Measurements from ENCODE around the gene MAPK14. TPM values are rescaled to one million over a fixed set of nuclear protein-coding genes. Genes with fewer than 3 reads are reported as not detected.
A peak's percentile ranks its signal among the peaks of the same experiment; 100 is the strongest.
"Not testable (repeated sequence)": the region's sequence is repeated elsewhere in the genome, so short reads cannot be mapped to it uniquely, and the experiment has no call there.

Gene MAPK14
- total and polyA plus RNA-seq, 10 of the 15 experiments (the other 5 are each of a cell fraction or from before 2014, with no cell fraction given): 12.5 to 59.5 (median 43.0) TPM

DNA sequence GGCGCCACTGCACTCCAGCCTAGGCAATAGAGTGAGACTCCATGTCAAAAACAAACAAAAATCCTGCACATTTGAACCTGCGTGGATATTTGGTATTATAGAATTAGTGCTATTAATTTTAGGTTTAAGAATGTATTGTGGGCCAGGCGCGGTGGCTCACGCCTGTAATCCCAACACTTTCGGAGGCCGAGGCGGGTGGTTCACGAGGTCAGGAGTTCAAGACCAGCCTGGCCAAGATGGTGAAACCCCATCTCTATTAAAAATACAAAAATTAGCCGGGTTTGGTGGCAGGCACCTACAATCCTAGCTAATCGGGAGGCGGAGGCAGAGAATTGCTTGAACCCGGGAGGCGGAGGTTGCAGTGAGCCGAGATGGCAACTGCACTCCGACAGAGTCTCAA, 101.7 kb downstream of the MAPK14 start:
- DNase-seq (ENCODE audit: low read depth, low spot score); H3K4me2 ChIP-seq (ENCODE audit: control insufficient read depth, insufficient read depth); H3K36me3 ChIP-seq (ENCODE audit: control insufficient read depth in 2 of 2, insufficient read depth in 2 of 2, low read length in 1 of 2); H3K79me2 ChIP-seq (ENCODE audit: control insufficient read depth, insufficient read depth, low read length); H4K20me1 ChIP-seq (ENCODE audit: control insufficient read depth, insufficient read depth); H3K9me3 ChIP-seq (replicated peaks; ENCODE audit: control insufficient read depth, insufficient read depth, low read length); FAIRE-seq; H3K27ac ChIP-seq (ENCODE audit: control insufficient read depth, insufficient read depth); ATAC-seq; in situ Hi-C loops (cut with MboI); H3K9ac ChIP-seq (ENCODE audit: control insufficient read depth, insufficient read depth, low read length); H3K4me3 ChIP-seq; H3K27me3 ChIP-seq (replicated peaks in 1 of 2; ENCODE audit: control insufficient read depth in 2 of 2, insufficient read depth in 2 of 2, low read length in 1 of 2); BruUV-seq (replicated peaks); H2AFZ ChIP-seq (ENCODE audit: control insufficient read depth, low read depth, low read length): not testable (repeated sequence)
- ChIA-PET POLR2A (interaction anchor here (0.8 to 2.7 kb wide), 3 partner anchors 10 to 229 kb away, joined by 3 to 11 read pairs (median 3); no protein-coding TSS in a partner anchor), CTCF (interaction anchor here (1.5 to 4.4 kb wide), 3 partner anchors 8 to 62 kb away, joined by 3 to 25 read pairs (median 7); no protein-coding TSS in a partner anchor), SMC1A (ENCODE audit: uncharacterized antibody, unreplicated experiment) (interaction anchor here (2.8 to 4.7 kb wide), 2 partner anchors 8 to 230 kb away, joined by 20 to 37 read pairs; no protein-coding TSS in a partner anchor), RAD21 (ENCODE audit: unreplicated experiment) (interaction anchor here (0.8 to 1.5 kb wide), 2 partner anchors 8 to 101 kb away, joined by 3 to 6 read pairs; no protein-coding TSS in a partner anchor)
- 90% methylated on average over 16 of the region's 16 CpGs for WGBS (ENCODE audit: insufficient coverage, insufficient replicate concordance, low lambda C conversion rate, missing lambda C conversion rate)
- intact Hi-C loops (cut with micrococcal nuclease; ENCODE audit: unreplicated experiment): loop anchor here (10.0 kb wide), 1 partner anchor 175 kb away; no protein-coding TSS in a partner anchor
- H3K4me1 ChIP-seq (ENCODE audit: control insufficient read depth, insufficient read depth, low read length): peaks cover 27% of the 10 kb centered on the region

DNA sequence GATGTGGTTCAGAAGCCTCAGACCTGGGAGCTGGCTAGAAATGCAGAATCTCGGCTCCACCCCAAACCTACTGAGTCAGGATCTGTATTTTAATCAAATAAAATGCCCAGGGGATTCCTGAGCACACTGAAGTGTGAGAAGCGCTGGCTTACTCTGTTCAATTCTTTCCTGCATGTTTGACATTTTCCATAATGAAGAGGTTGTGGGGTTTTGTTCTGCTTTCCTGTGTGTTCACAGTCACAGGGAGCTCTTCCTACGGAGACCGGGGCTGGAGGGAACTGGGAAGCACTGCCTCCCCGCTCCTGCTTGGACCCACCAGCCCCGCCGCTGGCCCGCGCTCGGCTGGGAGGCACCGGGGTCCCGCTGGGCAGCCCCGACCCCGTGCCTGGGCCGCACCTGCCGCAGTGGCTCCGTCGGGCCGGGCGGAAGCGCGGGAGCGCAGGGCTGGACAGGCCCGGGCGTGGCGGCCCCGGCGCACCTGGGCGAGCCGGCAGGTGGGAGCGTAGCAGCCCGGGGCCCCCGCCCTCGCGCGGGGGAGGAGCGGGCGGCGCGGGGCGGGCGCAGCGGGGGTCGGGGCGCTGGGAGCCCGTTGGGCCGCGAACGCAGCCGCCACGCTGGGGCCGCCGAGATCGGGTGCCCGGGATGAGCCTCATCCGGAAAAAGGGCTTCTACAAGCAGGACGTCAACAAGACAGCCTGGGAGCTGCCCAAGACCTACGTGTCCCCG, 102.5 kb downstream of the MAPK14 start, which contains the start of gene MAPK13:
Gene MAPK13, plus strand, starts transcription at position 573 of the 726 bp plus-strand sequence. Its CDS starts 70 bp downstream, at position 643.
- Histone ChIP-seq H3K79me2 (ENCODE audit: control insufficient read depth, insufficient read depth, low read length) (no peaks in the 10 kb centered on the region), H3K27ac (ENCODE audit: control insufficient read depth, insufficient read depth) (peak within 1 kb of the TSS; percentile 50), H3K27me3 (replicated peaks in 1 of 2; ENCODE audit: control insufficient read depth in 2 of 2, insufficient read depth in 2 of 2, low read length in 1 of 2) (no peaks in the 10 kb centered on the region), H3K9me3 (replicated peaks; ENCODE audit: control insufficient read depth, insufficient read depth, low read length) (no peaks in the 10 kb centered on the region), H4K20me1 (ENCODE audit: control insufficient read depth, insufficient read depth) (no peaks in the 10 kb centered on the region), H3K9ac (ENCODE audit: control insufficient read depth, insufficient read depth, low read length) (peak within 1 kb of the TSS; percentile 53), H3K36me3 (ENCODE audit: control insufficient read depth in 2 of 2, insufficient read depth in 2 of 2, low read length in 1 of 2) (no peaks in the 10 kb centered on the region), H2AFZ (ENCODE audit: control insufficient read depth, low read depth, low read length) (peak within 1 kb of the TSS; percentile 76), H3K4me3 (peak within 1 kb of the TSS; percentile 46), H3K4me1 (ENCODE audit: control insufficient read depth, insufficient read depth, low read length) (peaks cover 27% of the 10 kb centered on the region), H3K4me2 (ENCODE audit: control insufficient read depth, insufficient read depth) (peak within 1 kb of the TSS; percentile 91)
- no TSS peak for BruUV-seq (replicated peaks)
- peak; percentile 26 for ATAC-seq
- DNase-seq (ENCODE audit: low read depth, low spot score): no peak
- ChIA-PET CTCF (interaction anchor here (1.5 to 4.4 kb wide), 6 partner anchors 8 to 229 kb away, joined by 3 to 28 read pairs (median 14); no protein-coding TSS in a partner anchor), RAD21 (ENCODE audit: unreplicated experiment) (interaction anchor here (0.8 to 2.3 kb wide), 6 partner anchors 9 to 231 kb away, joined by 3 to 16 read pairs (median 9); partner anchors contain the start of gene MAPK14), POLR2A (interaction anchor here (0.5 to 2.7 kb wide), 6 partner anchors 8 to 303 kb away, joined by 3 to 21 read pairs (median 4); partner anchors contain the start of gene MAPK14), SMC1A (ENCODE audit: uncharacterized antibody, unreplicated experiment) (interaction anchor here (2.8 to 4.7 kb wide), 3 partner anchors 8 to 229 kb away, joined by 20 to 37 read pairs (median 26); no protein-coding TSS in a partner anchor)
- WGBS (ENCODE audit: insufficient coverage, insufficient replicate concordance, low lambda C conversion rate, missing lambda C conversion rate): 5% methylated on average over 22 of the region's 59 CpGs
- in situ Hi-C loops (cut with MboI) (no loop called here), intact Hi-C loops (cut with micrococcal nuclease; ENCODE audit: unreplicated experiment) (loop anchor here (10.0 kb wide), 1 partner anchor 175 kb away; no protein-coding TSS in a partner anchor)
- no peak for FAIRE-seq
- TF ChIP-seq EGR1 (IDR thresholded peaks at IDR 0.05; ENCODE audit: borderline replicate concordance in 1 of 2, low read depth in 2 of 2, low read length in 2 of 2) (peak in 1 of 2 experiments; percentile 56; a peak in 1 of 3 replicates), EED (IDR thresholded peaks at IDR 0.05; ENCODE audit: low read depth) (peak; percentile 24; the same call in 1 of the 2 replicates), POLR2A (IDR thresholded peaks at IDR 0.05; ENCODE audit: low read depth, low read length) (0 out of 2 replicates have a peak, but pooled peaks have one; percentile 34), NR2F1 (conservative IDR thresholded peaks at IDR 0.05) (0 out of 2 replicates have a peak, but pooled peaks have one; percentile 19), RB1 (IDR thresholded peaks at IDR 0.05; ENCODE audit: borderline replicate concordance) (no peak), TCF3 (IDR thresholded peaks at IDR 0.05; ENCODE audit: borderline replicate concordance, insufficient read depth, low read depth, low read length) (0 out of 2 replicates have a peak, but pooled peaks have one; percentile 36), LARP7 (IDR thresholded peaks at IDR 0.05) (0 out of 2 replicates have a peak, but pooled peaks have one; percentile 45), RUNX3 (IDR thresholded peaks at IDR 0.05; ENCODE audit: low read length) (peak; percentile 22; the same call in 1 of the 2 replicates), BHLHE40 (IDR thresholded peaks at IDR 0.05; ENCODE audit: borderline replicate concordance in 1 of 2, low read depth in 2 of 2, low read length in 1 of 2) (peak in 1 of 2 experiments; percentile 57; a peak in 2 of 4 replicates)
- TF ChIP-seq, protein P1, sequence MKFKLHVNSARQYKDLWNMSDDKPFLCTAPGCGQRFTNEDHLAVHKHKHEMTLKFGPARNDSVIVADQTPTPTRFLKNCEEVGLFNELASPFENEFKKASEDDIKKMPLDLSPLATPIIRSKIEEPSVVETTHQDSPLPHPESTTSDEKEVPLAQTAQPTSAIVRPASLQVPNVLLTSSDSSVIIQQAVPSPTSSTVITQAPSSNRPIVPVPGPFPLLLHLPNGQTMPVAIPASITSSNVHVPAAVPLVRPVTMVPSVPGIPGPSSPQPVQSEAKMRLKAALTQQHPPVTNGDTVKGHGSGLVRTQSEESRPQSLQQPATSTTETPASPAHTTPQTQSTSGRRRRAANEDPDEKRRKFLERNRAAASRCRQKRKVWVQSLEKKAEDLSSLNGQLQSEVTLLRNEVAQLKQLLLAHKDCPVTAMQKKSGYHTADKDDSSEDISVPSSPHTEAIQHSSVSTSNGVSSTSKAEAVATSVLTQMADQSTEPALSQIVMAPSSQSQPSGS (IDR thresholded peaks at IDR 0.05; ENCODE audit: low read length): no peak
- TF ChIP-seq, protein P2, sequence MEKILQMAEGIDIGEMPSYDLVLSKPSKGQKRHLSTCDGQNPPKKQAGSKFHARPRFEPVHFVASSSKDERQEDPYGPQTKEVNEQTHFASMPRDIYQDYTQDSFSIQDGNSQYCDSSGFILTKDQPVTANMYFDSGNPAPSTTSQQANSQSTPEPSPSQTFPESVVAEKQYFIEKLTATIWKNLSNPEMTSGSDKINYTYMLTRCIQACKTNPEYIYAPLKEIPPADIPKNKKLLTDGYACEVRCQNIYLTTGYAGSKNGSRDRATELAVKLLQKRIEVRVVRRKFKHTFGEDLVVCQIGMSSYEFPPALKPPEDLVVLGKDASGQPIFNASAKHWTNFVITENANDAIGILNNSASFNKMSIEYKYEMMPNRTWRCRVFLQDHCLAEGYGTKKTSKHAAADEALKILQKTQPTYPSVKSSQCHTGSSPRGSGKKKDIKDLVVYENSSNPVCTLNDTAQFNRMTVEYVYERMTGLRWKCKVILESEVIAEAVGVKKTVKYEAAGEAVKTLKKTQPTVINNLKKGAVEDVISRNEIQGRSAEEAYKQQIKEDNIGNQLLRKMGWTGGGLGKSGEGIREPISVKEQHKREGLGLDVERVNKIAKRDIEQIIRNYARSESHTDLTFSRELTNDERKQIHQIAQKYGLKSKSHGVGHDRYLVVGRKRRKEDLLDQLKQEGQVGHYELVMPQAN (conservative IDR thresholded peaks at IDR 0.05): 0 out of 2 replicates have a peak, but pooled peaks have one; percentile 35
